Lung (tissue), 12 donors: ENCODE data around the gene CCDC175. TPM values are rescaled to one million over a fixed set of nuclear protein-coding genes. Genes with fewer than 3 reads are reported as not detected.

ENCODE experiments used
- ATAC-seq: fragments of 200-7000 bp; cut with Tn5 transposase; one replicate; pipeline ENCODE4 v1.9.1; 2020; ENCODE audit warnings: moderate number of reproducible peaks; ENCODE audit not compliant: insufficient read depth, low FRiP score
- DNase-seq, 3 donors: peaks; one replicate each; pipeline ENCODE4 v3.0.0-alpha.2; 2013 to 2017
- H3K27ac ChIP-seq, 2 donors: one replicate each; pipeline ENCODE4 v1.5.1; 2013; ENCODE audit warnings: mild to moderate bottlenecking in 2 of 2, moderate library complexity in 2 of 2, control low read depth in 1 of 2, inconsistent platforms in 1 of 2, low read depth in 1 of 2, low read length in 1 of 2
- H3K27me3 ChIP-seq, 3 donors: one replicate each; pipeline ENCODE4 v1.5.1; 2013; ENCODE audit warnings: low read length in 2 of 3; ENCODE audit not compliant: control insufficient read depth in 3 of 3, insufficient read depth in 3 of 3
- H3K36me3 ChIP-seq, 4 donors: one replicate each; pipeline ENCODE4 v1.5.1; 2013; ENCODE audit warnings: low read length in 4 of 4, mild to moderate bottlenecking in 1 of 4, moderate library complexity in 1 of 4; ENCODE audit not compliant: control insufficient read depth in 4 of 4, insufficient read depth in 4 of 4
- H3K4me1 ChIP-seq, 5 donors: one replicate each; pipeline ENCODE4 v1.5.1; 2013; ENCODE audit warnings: low read length in 5 of 5, mild to moderate bottlenecking in 2 of 5, moderate library complexity in 1 of 5; ENCODE audit not compliant: control insufficient read depth in 5 of 5, insufficient read depth in 5 of 5
- H3K4me3 ChIP-seq: one replicate; pipeline ENCODE4 v1.5.1; 2013; ENCODE audit warnings: mild to moderate bottlenecking, control low read depth, moderate library complexity
- H3K9ac ChIP-seq, 2 donors: one replicate each; pipeline ENCODE4 v1.5.1; 2013; ENCODE audit warnings: low read length in 2 of 2, control low read depth in 1 of 2; ENCODE audit not compliant: insufficient read depth in 1 of 2
- H3K9me3 ChIP-seq, 4 donors: one replicate each; pipeline ENCODE4 v1.5.1; 2013; ENCODE audit warnings: low read length in 3 of 4, mild to moderate bottlenecking in 1 of 4, moderate library complexity in 1 of 4; ENCODE audit not compliant: control insufficient read depth in 4 of 4, insufficient read depth in 3 of 4
- CTCF ChIP-seq: IDR thresholded peaks from 2 replicates; pipeline ENCODE4 v1.5.1; 2012; ENCODE audit warnings: mild to moderate bottlenecking; ENCODE audit errors: control extremely low read depth, extremely low read depth
- WGBS, 2 donors: extraction: QIAGEN DNeasy Blood & Tissue Kit; methylation state at CpG; one replicate each; pipeline ENCODE4 v1.1.7; 2013; 5-methylcytosine and 5-hydroxymethylcytosine counted together
- polyA plus RNA-seq, 2 donors: library from polyadenylated mRNA; stranded (reverse); fragments of 200-250 nt; gene quantifications; one replicate each; pipeline ENCODE4 v1.2.1, GENCODE V29; 2013
- total RNA-seq, 2 donors: library from RNA; depleted of rRNA in 1 of 2; stranded (reverse); fragments of >200 nt in 1 of 2; gene quantifications; one replicate each; pipeline ENCODE4 v1.2.1, GENCODE V29; 2014 to 2021
- donor health status: control.
- donor health status: control.
- donor health status: Bipolar disorder and iron deficiency.
- donor health status: healthy.
- donor health status: DM: yes; HTN: yes; CAD: no.

Gene CCDC175
- total and polyA plus RNA-seq, 4 donors = 0.06 to 0.94 (median 0.20) TPM

- H3K27ac ChIP-seq = no peak overlapping the region
Observed at GRCh38 chr14:59480166-59480565, 96.4 kb downstream of the CCDC175 start.

GRCh38 chr14:59478540-59478939 lies 98.1 kb downstream of the CCDC175 start:
- ATAC-seq = no peak
- peaks cover 9 to 24% (median 19%) of the 10 kb centered on the region in 4 donors for H3K36me3 ChIP-seq
- no peak overlapping the region for H3K9ac ChIP-seq
- TF ChIP-seq CTCF = no peak
- H3K9me3 ChIP-seq = no peaks in the 10 kb centered on the region
- 95 to 96% methylated on average over 3 of the region's 3 CpGs for WGBS, 2 donors
- no peaks in the 10 kb centered on the region for H3K27me3 ChIP-seq
- H3K4me3 ChIP-seq = no peak overlapping the region
- no peak overlapping the region for H3K27ac ChIP-seq
- no peak for DNase-seq
- H3K4me1 ChIP-seq = peaks cover 4 to 31% (median 14%) of the 10 kb centered on the region in 5 donors

More at GRCh38 chr14:59480166-59480565, 96.4 kb downstream of the CCDC175 start:
- Histone ChIP-seq H3K4me1 (peaks cover 7 to 33% (median 14%) of the 10 kb centered on the region in 5 donors), H3K9me3 (no peaks in the 10 kb centered on the region), H3K9ac (no peak overlapping the region), H3K36me3 (peaks cover 3 to 16% (median 14%) of the 10 kb centered on the region in 4 donors), H3K27me3 (no peaks in the 10 kb centered on the region), H3K4me3 (no peak overlapping the region)
- ATAC-seq = no peak
- 31 to 36% methylated on average over 1 of the region's 1 CpG for WGBS, 2 donors
- no peak for DNase-seq
- TF ChIP-seq CTCF = no peak

- Histone ChIP-seq H3K9ac (no peak overlapping the region), H3K27me3 (no peaks in the 10 kb centered on the region), H3K27ac (no peak overlapping the region), H3K4me1 (peaks cover 0 to 5% (median 1%) of the 10 kb centered on the region in 5 donors), H3K36me3 (peaks cover 9 to 31% (median 24%) of the 10 kb centered on the region in 4 donors), H3K9me3 (no peaks in the 10 kb centered on the region), H3K4me3 (no peak overlapping the region)
- TF ChIP-seq CTCF = no peak
- ATAC-seq (no peak), DNase-seq (peak in 2 of 3 donors; percentile 18 to 57)
- WGBS, 2 donors = 72 to 79% methylated on average over 1 of the region's 1 CpG
Observed at GRCh38 chr14:59475709-59476108, 100.9 kb downstream of the CCDC175 start.

GRCh38 chr14:59474172-59474571 lies 102.4 kb downstream of the CCDC175 start:
- no peaks in the 10 kb centered on the region for H3K9me3 ChIP-seq
- H3K9ac ChIP-seq = no peak overlapping the region
- ATAC-seq = no peak
- no peaks in the 10 kb centered on the region for H3K27me3 ChIP-seq
- peaks cover 9 to 35% (median 28%) of the 10 kb centered on the region in 4 donors for H3K36me3 ChIP-seq
- DNase-seq = no peak
- peaks cover 0 to 2% (median 0%) of the 10 kb centered on the region in 5 donors for H3K4me1 ChIP-seq
- 80 to 87% methylated on average over 1 of the region's 1 CpG for WGBS, 2 donors
- TF ChIP-seq CTCF = no peak
- no peak overlapping the region for H3K27ac ChIP-seq
- H3K4me3 ChIP-seq = no peak overlapping the region
